Esophagus muscularis mucosa (tissue), 4 donors: ENCODE results near the gene NCOA1. TPM values are rescaled to one million over a fixed set of nuclear protein-coding genes. Genes with fewer than 3 reads are reported as not detected.

ENCODE experiments used
- small RNA-seq, 3 donors: library from RNA; depleted of rRNA; stranded (forward); fragments of <200 nt; gene quantifications; one replicate each; pipeline ENCODE3, GENCODE V24; 2016
- total RNA-seq, 4 donors: library from RNA; depleted of rRNA; stranded (reverse); fragments of >200 nt; gene quantifications; one replicate each; pipeline versions ENCODE4 v1.1.0 to v1.2.1, GENCODE V29; 2016

The NCOA1 gene
- total RNA-seq, 4 donors from 2014 or later = 43.9 to 49.4 (median 47.3) TPM

Small RNA genes lying within 50 kb of the gene (small RNA-seq; reads per million reads assigned to genes)
- gene RNA5SP88 = 0 to 0.19 (median 0) reads per million in 3 donors
- gene RNU6-936P = 0 reads per million in 3 donors

Other genes starting within 250 kb of the NCOA1 start
- gene ITSN2, start 130.7 kb upstream of the NCOA1 start, total RNA-seq = 10 to 100 TPM; 47.0 to 60.2 (median 53.6) TPM